Testis (tissue), 3 donors: ENCODE results near the gene CPB1. TPM values are rescaled to one million over a fixed set of nuclear protein-coding genes. Genes with fewer than 3 reads are reported as not detected.

Source experiments
- DNase-seq: peaks from one replicate; pipeline ENCODE4 v3.0.0-alpha.2; 2019
- H3K27ac ChIP-seq, 2 donors: fragments of 200-600 bp; sonication (generic); one replicate each; pipeline ENCODE4 v1.5.1; 2019
- H3K27me3 ChIP-seq: fragments of 200-600 bp; sonication (generic); one replicate; pipeline ENCODE4 v1.5.1; 2019
- H3K36me3 ChIP-seq: fragments of 200-600 bp; sonication (generic); one replicate; pipeline ENCODE4 v1.5.1; 2017; ENCODE audit warnings: low read depth; ENCODE audit errors: missing control alignments
- H3K4me1 ChIP-seq: fragments of 200-600 bp; sonication (generic); one replicate; pipeline ENCODE4 v1.5.1; 2019
- H3K4me3 ChIP-seq, 2 donors: fragments of 200-600 bp; sonication (generic); one replicate each; pipeline ENCODE4 v1.5.1; 2017 to 2019
- H3K9me3 ChIP-seq: fragments of 200-600 bp; sonication (generic); one replicate; pipeline ENCODE4 v1.5.1; 2017
- CTCF ChIP-seq, 3 experiments: fragments of 450-650 bp in 2 of 3; fragments of 200-600 bp in 1 of 3; sonication (generic) in 1 of 3; IDR thresholded peaks; one replicate each; pipeline ENCODE4 v1.5.1; 2016 to 2019; ENCODE audit warnings: antibody characterized with exemption in 3 of 3, mild to moderate bottlenecking in 2 of 3, moderate library complexity in 1 of 3
- POLR2A ChIP-seq: fragments of 450-650 bp; IDR thresholded peaks from one replicate; pipeline ENCODE4 v1.6.1; 2017; ENCODE audit warnings: antibody characterized with exemption, mild to moderate bottlenecking, moderate library complexity
- WGBS, 2 donors: methylation state at CpG; one replicate each; pipeline ENCODE4 v1.1.5; 2018; 5-methylcytosine and 5-hydroxymethylcytosine counted together
- intact Hi-C: fragments of 100-400 bp; cut with DNase I; formaldehyde crosslinking; loops from one replicate; pipeline ENCODE4 v1.15.1; 2023; ENCODE audit warnings: low total_unique reads
- polyA plus RNA-seq: library from polyadenylated mRNA; stranded (reverse); fragments of 350-450 nt; fragmentation: Illumina TruSeq; extraction: RNeasy Lipid Tissue Mini Kit (QIAGEN cat#74804); gene quantifications from one replicate; pipeline ENCODE4 v1.2.3, GENCODE V29; 2014; ENCODE audit warnings: low read depth, low replicate concordance; ENCODE audit not compliant: insufficient read depth
- total RNA-seq, 2 donors: library from RNA; depleted of rRNA; stranded (reverse); fragments of >200 nt; gene quantifications; one replicate each; pipeline ENCODE4 v1.2.3, GENCODE V29; 2016

CPB1 gene
- total and polyA plus RNA-seq, 3 donors from 2014 or later = 1.4 to 2.3 (median 1.7) TPM

GRCh38 chr3:148816981-148817525 is 10.6 kb upstream of the CPB1 start:
- Histone ChIP-seq H3K27ac (no peak overlapping the region), H3K9me3 (no peaks in the 10 kb centered on the region), H3K4me1 (no peaks in the 10 kb centered on the region), H3K4me3 (no peak overlapping the region), H3K36me3 (no peaks in the 10 kb centered on the region), H3K27me3 (no peaks in the 10 kb centered on the region)
- 55 to 64% methylated on average over 3 of the region's 3 CpGs for whole genome bisulfite sequencing, 2 donors
- no peak for DNase-seq
- no peak for TF ChIP-seq POLR2A
- no peak for TF ChIP-seq CTCF (IDR thresholded peaks at IDR 0.05)
- intact Hi-C loops = no loop called here

GRCh38 chr3:148820361-148821245 is 7.0 kb upstream of the CPB1 start:
- Histone ChIP-seq H3K36me3 (no peaks in the 10 kb centered on the region), H3K4me1 (no peaks in the 10 kb centered on the region), H3K27me3 (no peaks in the 10 kb centered on the region), H3K4me3 (no peak overlapping the region), H3K9me3 (no peaks in the 10 kb centered on the region), H3K27ac (no peak overlapping the region)
- intact Hi-C loops = no loop called here
- WGBS, 2 donors = 83 to 85% methylated on average over 7 of the region's 7 CpGs
- TF ChIP-seq CTCF (IDR thresholded peaks at IDR 0.05) (no peak), POLR2A (no peak)
- no peak for DNase-seq

GRCh38 chr3:148823026-148823425 is 4.6 kb upstream of the CPB1 start:
- H3K9me3 ChIP-seq = no peaks in the 10 kb centered on the region
- H3K4me3 ChIP-seq = no peak overlapping the region
- H3K36me3 ChIP-seq = no peaks in the 10 kb centered on the region
- WGBS, 2 donors = 67 to 76% methylated on average over 1 of the region's 1 CpG
- H3K27ac ChIP-seq = no peak overlapping the region
- H3K4me1 ChIP-seq = no peaks in the 10 kb centered on the region
- H3K27me3 ChIP-seq = no peaks in the 10 kb centered on the region
- intact Hi-C loops = no loop called here
- no peak for DNase-seq
- TF ChIP-seq POLR2A = no peak

GRCh38 chr3:148825476-148825875 is 2.1 kb upstream of the CPB1 start:
- H3K4me1 ChIP-seq = no peaks in the 10 kb centered on the region
- intact Hi-C loops = no loop called here
- TF ChIP-seq POLR2A = no peak
- no peak for TF ChIP-seq CTCF (IDR thresholded peaks at IDR 0.05)
- DNase-seq = no peak
- no peak overlapping the region for H3K27ac ChIP-seq
- no peaks in the 10 kb centered on the region for H3K36me3 ChIP-seq
- H3K27me3 ChIP-seq = no peaks in the 10 kb centered on the region
- H3K4me3 ChIP-seq = no peak overlapping the region
- 87 to 91% methylated on average over 3 of the region's 3 CpGs for WGBS, 2 donors
- H3K9me3 ChIP-seq = no peaks in the 10 kb centered on the region

- intact Hi-C loops = no loop called here
- no peak for DNase-seq
- Histone ChIP-seq H3K9me3 (no peaks in the 10 kb centered on the region), H3K4me1 (peaks cover 3% of the 10 kb centered on the region), H3K27ac (no peak overlapping the region), H3K36me3 (no peaks in the 10 kb centered on the region), H3K4me3 (no peak overlapping the region), H3K27me3 (no peaks in the 10 kb centered on the region)
- TF ChIP-seq POLR2A (no peak), CTCF (IDR thresholded peaks at IDR 0.05) (no peak)
- 76 to 82% methylated on average over 4 of the region's 4 CpGs for WGBS, 2 donors
Measured at GRCh38 chr3:148828136-148828690, 602 bp downstream of the CPB1 start.
